Glomerular visceral epithelial cell (primary cell): ENCODE results near the gene FBXO15.

Experiments
- DNase-seq: peaks from one replicate; pipeline ENCODE4 v3.0.0-alpha.2; 2016; ENCODE audit errors: extremely low spot score

The FBXO15 gene

GRCh38 chr18:74063023-74063422, 84.6 kb downstream of the FBXO15 start:
- no peak for DNase-seq

- DNase-seq, result no peak
Observed at GRCh38 chr18:74062037-74062436, 85.6 kb downstream of the FBXO15 start.

- no peak for DNase-seq
Observed at GRCh38 chr18:74060579-74060978, 87.1 kb downstream of the FBXO15 start.

- DNase-seq, result no peak
Observed at GRCh38 chr18:74050807-74051206, 96.8 kb downstream of the FBXO15 start.

GRCh38 chr18:74040459-74041332, 106.9 kb downstream of the FBXO15 start:
- peak; percentile 13 for DNase-seq

GRCh38 chr18:74040008-74040407, 107.6 kb downstream of the FBXO15 start:
- no peak for DNase-seq

- no peak for DNase-seq
Observed at GRCh38 chr18:74029161-74029560, 118.5 kb downstream of the FBXO15 start.
